IMR-90 (cell line): ENCODE results near the gene TDP2. TPM values are rescaled to one million over a fixed set of nuclear protein-coding genes. Genes with fewer than 3 reads are reported as not detected.

Source experiments
- ATAC-seq: fragments of 200-7000 bp; cut with Tn5 transposase; 2 replicates; pipeline ENCODE4 v1.9.1; 2020; ENCODE audit warnings: low read depth, mild to moderate bottlenecking, moderate library complexity
- BruUV-seq: library from RNA; stranded (reverse); fragments of 400-500 nt; replicated peaks from 2 replicates; lab custom pipeline; 2021; lab: Mats Ljungman, UMichigan
- CTCF ChIA-PET: fragments of 300-600 bp; formaldehyde crosslinking; extraction: SDS; loops from one replicate; lab custom pipeline; 2021; ENCODE audit warnings: antibody characterized with exemption; lab: Yijun Ruan, JAX
- POLR2A ChIA-PET: fragments of 300-600 bp; sonication (Branson Sonifier 250); formaldehyde crosslinking; loops from one replicate; lab custom pipeline; 2022; ENCODE audit warnings: antibody characterized with exemption; ENCODE audit not compliant: unreplicated experiment; lab: Charles Lee
- DNase-seq: peaks from one replicate; pipeline ENCODE4 v3.0.0; 2013
- H2AFZ ChIP-seq: replicated peaks from 2 replicates; pipeline ENCODE3; 2013; ENCODE audit warnings: low read length, mild to moderate bottlenecking; ENCODE audit not compliant: poor library complexity
- H2AK5ac ChIP-seq: 2 replicates; pipeline ENCODE4 v1.6.1; 2013; ENCODE audit warnings: low read depth, low read length, inconsistent platforms
- H2AK9ac ChIP-seq: replicated peaks from 2 replicates; pipeline ENCODE3; 2013; ENCODE audit warnings: mild to moderate bottlenecking, low read depth, low read length, moderate library complexity; ENCODE audit not compliant: poor library complexity
- H2BK120ac ChIP-seq: 2 replicates; pipeline ENCODE4 v1.6.1; 2013; ENCODE audit warnings: low read depth, low read length, inconsistent platforms
- H2BK15ac ChIP-seq: 3 replicates; pipeline ENCODE4 v1.6.1; 2013; ENCODE audit warnings: low read depth, low read length, inconsistent platforms
- H2BK20ac ChIP-seq: 2 replicates; pipeline ENCODE4 v1.6.1; 2013; ENCODE audit warnings: low read depth, mild to moderate bottlenecking, inconsistent platforms, low read length, moderate library complexity
- H2BK5ac ChIP-seq: 2 replicates; pipeline ENCODE4 v1.6.1; 2013; ENCODE audit warnings: mild to moderate bottlenecking, low read depth, low read length, inconsistent platforms; ENCODE audit not compliant: poor library complexity, severe bottlenecking
- H3K14ac ChIP-seq: replicated peaks from 2 replicates; pipeline ENCODE4 v1.6.1; 2013; ENCODE audit warnings: low read depth, low read length, inconsistent platforms
- H3K18ac ChIP-seq: 2 replicates; pipeline ENCODE4 v1.6.1; 2013; ENCODE audit warnings: low read depth, low read length, control low read depth
- H3K23ac ChIP-seq: 2 replicates; pipeline ENCODE4 v1.6.1; 2013; ENCODE audit warnings: low read depth, low read length, inconsistent platforms
- H3K27ac ChIP-seq: 2 replicates; pipeline ENCODE4 v1.5.1; 2013; ENCODE audit warnings: mild to moderate bottlenecking, control low read depth, low read length; ENCODE audit not compliant: insufficient read depth
- H3K27me3 ChIP-seq: 2 replicates; pipeline ENCODE4 v1.6.1; 2013; ENCODE audit warnings: low read length; ENCODE audit not compliant: control insufficient read depth, insufficient read depth
- H3K36me3 ChIP-seq: 2 replicates; pipeline ENCODE4 v1.6.1; 2013; ENCODE audit warnings: low read length, mixed read lengths; ENCODE audit not compliant: control insufficient read depth, insufficient read depth
- H3K4ac ChIP-seq: 2 replicates; pipeline ENCODE4 v1.6.1; 2013; ENCODE audit warnings: low read depth, low read length, inconsistent platforms
- H3K4me1 ChIP-seq: 2 replicates; pipeline ENCODE4 v1.6.1; 2013; ENCODE audit warnings: low read length, mixed read lengths; ENCODE audit not compliant: control insufficient read depth, insufficient read depth
- H3K4me2 ChIP-seq: 2 replicates; pipeline ENCODE4 v1.6.1; 2013; ENCODE audit warnings: low read depth, mild to moderate bottlenecking, control low read depth, low read length, moderate library complexity
- H3K4me3 ChIP-seq: 2 replicates; pipeline ENCODE4 v1.5.1; 2013; ENCODE audit warnings: low read depth, mild to moderate bottlenecking, control low read depth, low read length, moderate library complexity; ENCODE audit not compliant: insufficient read depth
- H3K56ac ChIP-seq: 2 replicates; pipeline ENCODE4 v1.6.1; 2013; ENCODE audit warnings: low read length, inconsistent platforms; ENCODE audit not compliant: insufficient read depth; ENCODE audit errors: extremely low read depth
- H3K79me1 ChIP-seq, 2 experiments: 2 replicates each; pipeline ENCODE4 v1.6.1; 2013; ENCODE audit warnings: low read length in 2 of 2, inconsistent platforms in 1 of 2, low read depth in 1 of 2
- H3K9ac ChIP-seq: 2 replicates; pipeline ENCODE4 v1.6.1; 2013; ENCODE audit warnings: low read depth, low read length, control low read depth
- H3K9me1 ChIP-seq: 2 replicates; pipeline ENCODE4 v1.6.1; 2013; ENCODE audit warnings: low read length, inconsistent platforms; ENCODE audit not compliant: insufficient read depth
- H3K9me3 ChIP-seq: 2 replicates; pipeline ENCODE4 v1.6.1; 2013; ENCODE audit warnings: low read length; ENCODE audit not compliant: control insufficient read depth, insufficient read depth
- H4K20me1 ChIP-seq: 2 replicates; pipeline ENCODE4 v1.6.1; 2013; ENCODE audit warnings: low read length, inconsistent platforms; ENCODE audit not compliant: insufficient read depth
- H4K5ac ChIP-seq: 2 replicates; pipeline ENCODE4 v1.6.1; 2013; ENCODE audit warnings: mild to moderate bottlenecking, low read depth, low read length, control low read depth
- H4K8ac ChIP-seq, 2 experiments: 2 replicates each; pipeline ENCODE4 v1.6.1; 2013; ENCODE audit warnings: low read depth in 2 of 2, low read length in 2 of 2, control low read depth in 1 of 2, inconsistent platforms in 1 of 2
- H4K91ac ChIP-seq: 2 replicates; pipeline ENCODE4 v1.6.1; 2013; ENCODE audit warnings: low read depth, low read length, inconsistent platforms; ENCODE audit not compliant: insufficient read depth
- CTCF ChIP-seq: conservative IDR thresholded peaks from 2 replicates; pipeline ENCODE4 v1.5.1; 2012; ENCODE audit warnings: mild to moderate bottlenecking, low read depth, low read length, improper control_type of control experiment
- MAFK ChIP-seq: IDR thresholded peaks from 2 replicates; pipeline ENCODE4 v1.6.1; 2012; ENCODE audit warnings: low read depth, low read length, improper control_type of control experiment
- SMC3 ChIP-seq: fragments of 150-350 bp; IDR thresholded peaks from 2 replicates; pipeline ENCODE4 v1.6.1; 2016; ENCODE audit warnings: low read depth, mild to moderate bottlenecking, antibody characterized with exemption, low read length, moderate library complexity
- dilution Hi-C: fragments of 300-500 bp; cut with HindIII; formaldehyde crosslinking; loops from one replicate; pipeline ENCODE4 v1.14.3; 2018; ENCODE audit warnings: low sequenced_read_pairs; ENCODE audit not compliant: unreplicated experiment
- in situ Hi-C: fragments of 300-500 bp; cut with MboI; formaldehyde crosslinking; loops from 3 replicates; pipeline ENCODE4 v1.14.3; 2019; ENCODE audit warnings: low sequenced_read_pairs, inconsistent platforms, mixed read lengths
- intact Hi-C: fragments of 100-400 bp; cut with micrococcal nuclease; formaldehyde crosslinking; loops from 2 replicates; pipeline ENCODE4 v1.10.0; 2022
- polyA plus RNA-seq, 3 experiments: library from polyadenylated mRNA; depleted of rRNA; stranded (reverse); fragments of >200 nt; gene quantifications; 2 replicates each; pipeline ENCODE4 v1.2.3, GENCODE V29; 2012; ENCODE audit warnings: low replicate concordance in 1 of 3
- total RNA-seq: library from RNA; depleted of rRNA; stranded (reverse); fragments of >200 nt; gene quantifications from 2 replicates; pipeline ENCODE4 v1.2.3, GENCODE V29; 2012

TDP2 gene
- total and polyA plus RNA-seq, 2 of the 4 experiments (the other 2 are of a cell fraction) = 13.6 to 22.8 TPM

DNA sequence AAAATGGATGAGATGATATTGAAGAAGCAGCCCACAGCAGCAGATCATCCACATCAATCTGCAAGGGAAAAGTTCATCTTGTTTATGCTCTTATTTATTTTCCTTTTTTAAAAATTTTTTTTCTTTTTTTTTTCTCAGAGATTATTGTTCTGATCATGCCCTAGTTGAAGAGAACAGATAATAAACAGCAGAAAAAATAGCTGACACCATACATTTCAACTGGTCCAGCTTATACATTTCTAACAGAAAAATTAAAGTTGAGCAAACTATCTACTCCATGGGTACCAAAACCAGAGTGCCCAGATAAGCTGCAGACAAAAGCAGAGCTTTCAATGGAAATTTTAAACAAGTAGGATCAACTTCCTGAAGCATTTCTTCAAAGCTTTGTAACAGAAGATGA is 30.0 kb downstream of the TDP2 start:
- H2AK5ac ChIP-seq = no peak overlapping the region
- peaks cover 1% of the 10 kb centered on the region; the same call in 1 of the 2 replicates for H3K27me3 ChIP-seq
- no peak for ATAC-seq
- intact Hi-C loops (no loop called here), in situ Hi-C loops (no loop called here), dilution Hi-C loops (no loop called here)
- no peak overlapping the region for H2BK15ac ChIP-seq
- H3K56ac ChIP-seq = no peak overlapping the region
- H3K79me1 ChIP-seq = no peaks in the 10 kb centered on the region
- no peaks in the 10 kb centered on the region for H4K20me1 ChIP-seq
- TF ChIP-seq CTCF (no peak), SMC3 (no peak), MAFK (no peak)
- no peak for DNase-seq
- H3K23ac ChIP-seq = no peak overlapping the region
- H2BK5ac ChIP-seq = no peak overlapping the region
- no peak overlapping the region for H3K4me2 ChIP-seq
- no peak overlapping the region for H3K27ac ChIP-seq
- no TSS peak for BruUV-seq
- no peak overlapping the region for H3K4ac ChIP-seq
- no peak overlapping the region for H4K5ac ChIP-seq
- H2AFZ ChIP-seq = no peak overlapping the region
- ChIA-PET CTCF (no interaction called here), POLR2A (no interaction called here)
- no peaks in the 10 kb centered on the region for H3K36me3 ChIP-seq
- no peak overlapping the region for H4K91ac ChIP-seq
- no peaks in the 10 kb centered on the region for H3K9me3 ChIP-seq
- H3K4me1 ChIP-seq = no peaks in the 10 kb centered on the region
- H3K9me1 ChIP-seq = no peaks in the 10 kb centered on the region
- H3K4me3 ChIP-seq = no peak overlapping the region
- no peak overlapping the region for H3K18ac ChIP-seq
- no peak overlapping the region for H3K9ac ChIP-seq
- H3K14ac ChIP-seq = no peak overlapping the region
- H4K8ac ChIP-seq = no peak overlapping the region
- H2BK20ac ChIP-seq = no peak overlapping the region
- H2BK120ac ChIP-seq = no peak overlapping the region
- H2AK9ac ChIP-seq = no peak overlapping the region
